Vagina (tissue), 2 donors: ENCODE measurements around the gene FAM78B.

Experiments
- POLR2A ChIP-seq, 2 donors: fragments of 450-650 bp; IDR thresholded peaks; one replicate each; pipeline ENCODE4 v1.6.1; 2017; ENCODE audit warnings: antibody characterized with exemption in 2 of 2, mild to moderate bottlenecking in 2 of 2, moderate library complexity in 2 of 2
- POLR2AphosphoS5 ChIP-seq, 2 donors: sonication (generic); formaldehyde crosslinking; IDR thresholded peaks; one replicate each; pipeline ENCODE4 v1.9.0; 2017; ENCODE audit warnings: antibody characterized with exemption in 2 of 2, mild to moderate bottlenecking in 2 of 2, low read depth in 1 of 2; ENCODE audit not compliant: insufficient read depth in 1 of 2
- TF ChIP-seq, protein P1 (sequence below), 3 experiments: fragments of 450-650 bp in 2 of 3; fragments of 200-600 bp in 1 of 3; sonication (generic) in 1 of 3; IDR thresholded peaks; one replicate each; pipeline ENCODE4 v1.5.1; 2017 to 2019; ENCODE audit warnings: antibody characterized with exemption in 3 of 3, mild to moderate bottlenecking in 2 of 3, moderate library complexity in 2 of 3

DNA sequence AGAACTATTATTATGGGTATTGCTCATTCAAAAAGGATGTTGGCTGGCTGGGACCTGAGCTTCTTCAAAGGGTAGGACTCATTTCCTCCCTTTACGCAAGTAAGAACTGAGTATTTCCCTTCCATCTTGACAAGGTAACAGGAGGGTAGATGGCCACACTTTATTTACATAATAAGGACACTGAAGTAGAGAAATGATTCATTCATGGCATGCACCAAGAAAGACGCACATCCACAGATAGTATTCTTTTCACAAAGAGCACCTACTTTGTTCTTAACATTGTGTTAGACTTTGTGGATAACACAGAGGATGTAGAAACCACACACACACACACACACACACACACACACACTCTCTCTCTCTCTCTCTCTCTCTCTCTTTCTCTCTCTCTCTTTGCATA is 82.9 kb downstream of the FAM78B start:
- TF ChIP-seq, protein P1, sequence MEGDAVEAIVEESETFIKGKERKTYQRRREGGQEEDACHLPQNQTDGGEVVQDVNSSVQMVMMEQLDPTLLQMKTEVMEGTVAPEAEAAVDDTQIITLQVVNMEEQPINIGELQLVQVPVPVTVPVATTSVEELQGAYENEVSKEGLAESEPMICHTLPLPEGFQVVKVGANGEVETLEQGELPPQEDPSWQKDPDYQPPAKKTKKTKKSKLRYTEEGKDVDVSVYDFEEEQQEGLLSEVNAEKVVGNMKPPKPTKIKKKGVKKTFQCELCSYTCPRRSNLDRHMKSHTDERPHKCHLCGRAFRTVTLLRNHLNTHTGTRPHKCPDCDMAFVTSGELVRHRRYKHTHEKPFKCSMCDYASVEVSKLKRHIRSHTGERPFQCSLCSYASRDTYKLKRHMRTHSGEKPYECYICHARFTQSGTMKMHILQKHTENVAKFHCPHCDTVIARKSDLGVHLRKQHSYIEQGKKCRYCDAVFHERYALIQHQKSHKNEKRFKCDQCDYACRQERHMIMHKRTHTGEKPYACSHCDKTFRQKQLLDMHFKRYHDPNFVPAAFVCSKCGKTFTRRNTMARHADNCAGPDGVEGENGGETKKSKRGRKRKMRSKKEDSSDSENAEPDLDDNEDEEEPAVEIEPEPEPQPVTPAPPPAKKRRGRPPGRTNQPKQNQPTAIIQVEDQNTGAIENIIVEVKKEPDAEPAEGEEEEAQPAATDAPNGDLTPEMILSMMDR (IDR thresholded peaks at IDR 0.05): no peak
- TF ChIP-seq POLR2AphosphoS5 (IDR thresholded peaks at IDR 0.05; ENCODE audit: insufficient read depth in 1 of 2, low read depth in 1 of 2) (peak in 1 of 2 donors; percentile 22), POLR2A (IDR thresholded peaks at IDR 0.05) (no peak)
